Measurements from ENCODE around the gene WDR45B. TPM values are rescaled to one million over a fixed set of nuclear protein-coding genes. Genes with fewer than 3 reads are reported as not detected.
A peak's percentile ranks its signal among the peaks of the same experiment; 100 is the strongest.

The WDR45B gene
- polyA plus RNA-seq, 1 of the 3 experiments (the other 2 are of a cell fraction): 171 TPM

DNA sequence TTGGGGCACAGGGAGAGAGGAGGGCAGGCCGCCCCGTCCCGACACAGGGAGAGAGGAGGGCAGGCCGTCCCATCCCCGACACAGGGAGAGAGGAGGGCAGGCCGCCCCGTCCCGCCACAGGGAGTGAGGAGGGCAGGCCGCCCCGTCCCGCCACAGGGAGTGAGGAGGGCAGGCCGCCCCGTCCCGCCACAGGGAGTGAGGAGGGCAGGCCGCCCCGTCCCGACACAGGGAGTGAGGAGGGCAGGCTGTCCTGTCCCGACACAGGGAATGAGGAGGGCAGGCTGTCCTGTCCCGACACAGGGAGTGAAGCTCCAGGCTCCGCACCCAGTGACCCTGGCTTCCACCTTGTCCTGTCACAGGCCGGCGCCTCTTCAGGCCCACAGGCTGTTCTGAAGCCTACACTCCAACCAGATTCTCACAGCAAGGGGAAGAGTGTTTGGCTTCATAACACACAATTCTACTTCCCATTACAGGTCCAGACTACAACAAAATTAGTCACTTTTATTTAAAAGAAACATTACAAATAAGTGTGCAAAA, 34.1 kb downstream of the WDR45B start:
- no peak for TF ChIP-seq NRF1 (IDR thresholded peaks at IDR 0.05; ENCODE audit: low read depth, low read length)
- Histone ChIP-seq H4K20me1 (ENCODE audit: insufficient read depth) (no peaks in the 10 kb centered on the region), H3K9me3 (no peaks in the 10 kb centered on the region), H3K9me2 (no peaks in the 10 kb centered on the region), H3K4me3 (ENCODE audit: low read depth in 2 of 2, low read length in 1 of 2) (no peak overlapping the region), H3K27me3 (ENCODE audit: insufficient read depth) (no peaks in the 10 kb centered on the region), H3K4me1 (ENCODE audit: control insufficient read depth in 1 of 2, insufficient read depth in 2 of 2, low read depth in 1 of 2, low read length in 1 of 2) (peaks cover 0 to 16% of the 10 kb centered on the region in 2 experiments; a peak in 2 of 4 replicates), H3K36me3 (replicated peaks in 1 of 2; ENCODE audit: control insufficient read depth in 1 of 2, insufficient read depth in 2 of 2, low read length in 1 of 2) (peaks cover 56% of the 10 kb centered on the region in 2 experiments), H2AFZ (ENCODE audit: low read depth) (no peak overlapping the region), H3K27ac (ENCODE audit: low read depth in 2 of 2, low read length in 1 of 2) (no peak overlapping the region; a peak in 1 of 4 replicates), H3K4me2 (no peak overlapping the region), H3K9ac (no peak overlapping the region), H3K79me2 (ENCODE audit: insufficient read depth) (no peaks in the 10 kb centered on the region; the same call in 1 of the 2 replicates), H3F3A (replicated peaks; ENCODE audit: insufficient read depth) (peaks cover 25% of the 10 kb centered on the region)
- 83% methylated on average over 7 of the region's 22 CpGs for WGBS (ENCODE audit: low lambda C conversion rate)
- CTCF ChIA-PET: interaction anchor here (1.0 to 1.5 kb wide), 4 partner anchors 14 to 139 kb away, joined by 3 read pairs; no protein-coding TSS in a partner anchor
- POLR2A ChIA-PET: no interaction called here
- no peak for DNase-seq

DNA sequence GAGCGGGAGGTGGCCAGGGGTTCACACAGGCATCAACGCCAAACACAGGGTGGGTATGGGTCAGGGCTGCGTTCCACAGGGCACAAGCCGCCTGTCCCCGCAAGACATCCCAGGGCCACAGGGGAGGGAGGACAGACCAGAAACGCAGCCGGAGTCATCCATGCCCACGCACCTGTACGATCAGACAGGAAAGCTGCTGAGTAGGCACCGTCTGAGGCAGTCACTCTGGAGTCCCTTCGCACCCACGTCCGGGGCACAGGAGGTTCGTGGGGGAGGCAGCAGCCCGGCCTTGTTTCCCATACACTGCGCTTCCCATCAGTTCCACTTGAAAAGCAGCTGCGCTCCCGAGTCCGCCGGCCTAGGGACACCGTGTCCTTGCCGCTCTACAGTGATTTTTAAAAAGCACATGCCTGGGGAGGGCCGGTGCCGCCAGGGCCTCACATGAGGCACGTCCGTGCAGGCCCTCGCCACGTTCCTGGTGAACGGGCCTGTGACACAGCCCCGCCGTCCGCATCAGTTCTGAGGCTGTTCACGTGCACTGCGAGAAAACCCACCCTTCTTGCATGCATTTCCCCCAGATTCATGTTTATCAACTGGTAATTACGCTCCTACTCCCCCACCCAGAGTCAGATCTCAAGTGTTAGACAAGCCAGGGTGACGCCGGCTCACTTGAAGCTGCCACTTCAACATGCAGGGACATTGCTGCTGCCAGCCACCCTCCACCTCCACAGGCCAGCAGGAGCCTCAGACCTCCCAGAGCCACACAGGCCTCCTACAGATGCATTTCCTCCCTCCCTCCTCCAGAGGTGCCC, 34.8 kb downstream of the WDR45B start:
- TF ChIP-seq EP300 (IDR thresholded peaks at IDR 0.05; ENCODE audit: borderline replicate concordance in 1 of 2, low read depth in 1 of 2, low read length in 1 of 2): no peak
- no peak for TF ChIP-seq JUND (IDR thresholded peaks at IDR 0.05)
- Histone ChIP-seq H3K27me3 (ENCODE audit: insufficient read depth) (no peaks in the 10 kb centered on the region), H3K9ac (no peak overlapping the region), H3K9me3 (no peaks in the 10 kb centered on the region), H3K4me2 (no peak overlapping the region), H3K4me1 (ENCODE audit: control insufficient read depth in 1 of 2, insufficient read depth in 2 of 2, low read depth in 1 of 2, low read length in 1 of 2) (peaks cover 0 to 16% of the 10 kb centered on the region in 2 experiments; a peak in 2 of 4 replicates), H3F3A (replicated peaks; ENCODE audit: insufficient read depth) (peaks cover 27% of the 10 kb centered on the region), H3K27ac (ENCODE audit: low read depth in 2 of 2, low read length in 1 of 2) (peak overlapping the region in 1 of 2 experiments; percentile 23; a peak in 1 of 4 replicates), H4K20me1 (ENCODE audit: insufficient read depth) (no peaks in the 10 kb centered on the region), H3K36me3 (replicated peaks in 1 of 2; ENCODE audit: control insufficient read depth in 1 of 2, insufficient read depth in 2 of 2, low read length in 1 of 2) (peaks cover 49 to 54% of the 10 kb centered on the region in 2 experiments), H2AFZ (ENCODE audit: low read depth) (no peak overlapping the region), H3K4me3 (ENCODE audit: low read depth in 2 of 2, low read length in 1 of 2) (no peak overlapping the region), H3K79me2 (ENCODE audit: insufficient read depth) (no peaks in the 10 kb centered on the region), H3K9me2 (no peaks in the 10 kb centered on the region)
- POLR2A ChIA-PET: no interaction called here
- 96% methylated on average over 32 of the region's 37 CpGs for WGBS (ENCODE audit: low lambda C conversion rate)
- CTCF ChIA-PET: interaction anchor here (1.3 kb wide), 1 partner anchor 139 kb away, joined by 3 read pairs; no protein-coding TSS in a partner anchor
- DNase-seq: peak; percentile 83

DNA sequence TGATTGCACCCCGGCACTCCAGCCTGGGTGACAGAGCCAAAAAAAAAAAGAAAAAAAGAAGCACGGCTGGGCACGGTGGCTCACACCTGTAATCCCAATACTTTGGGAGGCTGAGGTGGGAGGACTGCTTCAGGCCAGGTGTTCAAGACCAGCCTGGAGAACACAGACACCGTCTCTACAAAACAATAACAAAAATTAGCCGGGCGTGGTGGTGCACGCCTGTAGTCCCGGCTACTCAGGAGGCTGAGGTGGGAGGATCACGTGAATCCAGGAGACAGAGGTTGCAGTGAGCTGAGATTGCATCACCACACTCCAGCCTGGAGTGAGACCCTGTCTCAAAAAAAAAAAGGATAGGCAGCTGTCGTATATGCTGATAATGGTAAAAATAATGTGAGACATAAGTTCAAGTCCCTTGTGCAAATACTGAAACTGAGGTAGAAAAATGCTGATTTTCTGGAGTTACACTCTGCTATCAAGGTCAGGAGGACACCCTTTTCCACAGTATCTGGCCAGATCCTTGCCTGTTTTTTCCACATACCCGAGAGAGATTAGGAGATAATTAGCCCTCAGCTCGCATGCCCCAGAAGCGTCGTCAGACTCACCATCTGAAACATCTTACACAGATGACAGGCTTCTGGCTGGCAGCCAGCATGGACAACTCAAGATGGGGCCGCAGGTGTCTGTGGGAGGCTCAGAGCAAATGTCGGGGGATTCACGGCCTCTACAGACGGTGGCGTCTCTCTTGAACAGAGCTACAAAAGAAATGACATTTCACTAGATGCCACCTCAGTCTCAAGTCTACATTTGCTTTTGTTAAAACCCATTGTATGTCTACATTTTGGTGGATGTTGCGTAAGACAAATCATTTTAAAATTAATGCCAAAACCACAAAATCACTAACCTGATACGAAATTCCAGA, 36.8 kb downstream of the WDR45B start:
- no peaks in the 10 kb centered on the region for H3K9me2 ChIP-seq
- H3K27ac ChIP-seq (ENCODE audit: low read depth in 2 of 2, low read length in 1 of 2): peak overlapping the region in 1 of 2 experiments; percentile 72; a peak in 2 of 4 replicates
- peaks cover 37 to 49% of the 10 kb centered on the region in 2 experiments for H3K36me3 ChIP-seq (replicated peaks in 1 of 2; ENCODE audit: control insufficient read depth in 1 of 2, insufficient read depth in 2 of 2, low read length in 1 of 2)
- CTCF ChIA-PET: interaction anchor here (0.7 to 1.6 kb wide), 4 partner anchors 10 to 375 kb away, joined by 3 to 4 read pairs (median 3); no protein-coding TSS in a partner anchor
- H3K27me3 ChIP-seq (ENCODE audit: insufficient read depth): no peaks in the 10 kb centered on the region
- POLR2A ChIA-PET: no interaction called here
- no peak overlapping the region for H3K9ac ChIP-seq
- no peaks in the 10 kb centered on the region for H3K9me3 ChIP-seq
- H4K20me1 ChIP-seq (ENCODE audit: insufficient read depth): no peaks in the 10 kb centered on the region
- H3F3A ChIP-seq (replicated peaks; ENCODE audit: insufficient read depth): peaks cover 27% of the 10 kb centered on the region
- DNase-seq: peak; percentile 89
- WGBS (ENCODE audit: low lambda C conversion rate): 54% methylated on average over 21 of the region's 21 CpGs
- H3K79me2 ChIP-seq (ENCODE audit: insufficient read depth): peaks cover 4% of the 10 kb centered on the region; the same call in 1 of the 2 replicates
- peaks cover 0 to 16% of the 10 kb centered on the region in 2 experiments; a peak in 2 of 4 replicates for H3K4me1 ChIP-seq (ENCODE audit: control insufficient read depth in 1 of 2, insufficient read depth in 2 of 2, low read depth in 1 of 2, low read length in 1 of 2)
- H3K4me3 ChIP-seq (ENCODE audit: low read depth in 2 of 2, low read length in 1 of 2): no peak overlapping the region
- H2AFZ ChIP-seq (ENCODE audit: low read depth): no peak overlapping the region
- no peak overlapping the region for H3K4me2 ChIP-seq
- peak; percentile 45; the same call in 1 of the 2 replicates for TF ChIP-seq JUND (IDR thresholded peaks at IDR 0.05)
- no peak for TF ChIP-seq YY1 (IDR thresholded peaks at IDR 0.05; ENCODE audit: low read depth)
- 0 out of 2 replicates have a peak, but pooled peaks have one; percentile 7 for TF ChIP-seq FOSL2 (IDR thresholded peaks at IDR 0.05; ENCODE audit: borderline replicate concordance, low read depth)
- TF ChIP-seq TCF12 (IDR thresholded peaks at IDR 0.05): peak; percentile 86
- TF ChIP-seq NFIC (IDR thresholded peaks at IDR 0.05; ENCODE audit: borderline replicate concordance): peak; percentile 90
- TF ChIP-seq FOXM1 (IDR thresholded peaks at IDR 0.05; ENCODE audit: low read depth): no peak
- TF ChIP-seq CHD2 (IDR thresholded peaks at IDR 0.05; ENCODE audit: low read length, partially characterized antibody): peak; percentile 91
- no peak for TF ChIP-seq GABPA (IDR thresholded peaks at IDR 0.05; ENCODE audit: low read depth)
- TF ChIP-seq, protein P1, sequence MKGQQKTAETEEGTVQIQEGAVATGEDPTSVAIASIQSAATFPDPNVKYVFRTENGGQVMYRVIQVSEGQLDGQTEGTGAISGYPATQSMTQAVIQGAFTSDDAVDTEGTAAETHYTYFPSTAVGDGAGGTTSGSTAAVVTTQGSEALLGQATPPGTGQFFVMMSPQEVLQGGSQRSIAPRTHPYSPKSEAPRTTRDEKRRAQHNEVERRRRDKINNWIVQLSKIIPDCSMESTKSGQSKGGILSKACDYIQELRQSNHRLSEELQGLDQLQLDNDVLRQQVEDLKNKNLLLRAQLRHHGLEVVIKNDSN (IDR thresholded peaks at IDR 0.05; ENCODE audit: borderline replicate concordance, low read depth): no peak
- TF ChIP-seq NRF1 (IDR thresholded peaks at IDR 0.05; ENCODE audit: low read depth, low read length): no peak
- TF ChIP-seq RFX5 (IDR thresholded peaks at IDR 0.05; ENCODE audit: low read length): peak; percentile 60; the same call in 1 of the 2 replicates
- peak; percentile 86 for TF ChIP-seq MXI1 (IDR thresholded peaks at IDR 0.05; ENCODE audit: low read depth, low read length)
- no peak for TF ChIP-seq TAF1 (IDR thresholded peaks at IDR 0.05; ENCODE audit: borderline replicate concordance, low read depth, low read length)

All from SK-N-SH (cell line).